HepG2 (cell line): ENCODE data around the gene RAE1. TPM values are rescaled to one million over a fixed set of nuclear protein-coding genes. Genes with fewer than 3 reads are reported as not detected.
"Not testable (repeated sequence)": the region's sequence is repeated elsewhere in the genome, so short reads cannot be mapped to it uniquely, and the experiment has no call there.

ENCODE experiments used
- ATAC-seq: fragments of 200-7000 bp; cut with Tn5 transposase; 3 replicates; pipeline ENCODE4 v1.9.1; 2020; ENCODE audit warnings: mild to moderate bottlenecking, moderate library complexity
- BruUV-seq: library from RNA; stranded (reverse); fragments of 400-500 nt; replicated peaks from 2 replicates; lab custom pipeline; 2021; lab: Mats Ljungman, UMichigan
- CTCF ChIA-PET: fragments of 300-600 bp; formaldehyde crosslinking; extraction: SDS; loops from one replicate; lab custom pipeline; 2021; ENCODE audit warnings: low total read pairs, inconsistent platforms, low intra/inter-chr PET ratio; lab: Yijun Ruan, JAX
- POLR2A ChIA-PET: fragments of 350-600 bp; sonication (Branson Sonifier 250); formaldehyde crosslinking; loops from one replicate; lab custom pipeline; 2020; ENCODE audit warnings: antibody characterized with exemption, inconsistent platforms; lab: Yijun Ruan, JAX
- DNase-seq: peaks from one replicate; pipeline ENCODE4 v3.0.0-alpha.2; 2015; ENCODE audit warnings: low spot score
- FAIRE-seq: peaks from 3 replicates; lab custom pipeline; 2011; peaks lifted over from hg19 to GRCh38; lab: Jason Lieb, UNC
- H2AFZ ChIP-seq: one replicate; pipeline ENCODE4 v1.6.1; 2011; ENCODE audit warnings: low read length, inconsistent platforms
- H3K27ac ChIP-seq: fragments of 300-600 bp; 3 replicates; pipeline ENCODE4 v1.8.0; 2011; ENCODE audit warnings: mixed run types, mild to moderate bottlenecking, mixed read lengths, low read length, inconsistent platforms; ENCODE audit not compliant: insufficient read depth; ENCODE audit errors: extremely low read length
- H3K27me3 ChIP-seq, 2 experiments: fragments of 200-600 bp in 1 of 2; 2 replicates in 1 of 2; 3 replicates in 1 of 2; pipeline versions ENCODE4 v1.6.0 to v1.8.0; 2011; ENCODE audit warnings: low read length in 2 of 2, mild to moderate bottlenecking in 2 of 2, moderate library complexity in 2 of 2, inconsistent platforms in 1 of 2; ENCODE audit not compliant: insufficient read depth in 2 of 2, control insufficient read depth in 1 of 2
- H3K36me3 ChIP-seq, 2 experiments: fragments of 200-600 bp in 1 of 2; replicated peaks in 1 of 2; 2 replicates in 1 of 2; 3 replicates in 1 of 2; pipeline versions ENCODE4 v1.5.1 to v1.8.0; 2011; ENCODE audit warnings: low read length in 2 of 2, inconsistent platforms in 1 of 2; ENCODE audit not compliant: insufficient read depth in 2 of 2, control insufficient read depth in 1 of 2
- H3K4me1 ChIP-seq: 2 replicates; pipeline ENCODE4 v1.5.1; 2012; ENCODE audit warnings: low read length, inconsistent platforms; ENCODE audit not compliant: insufficient read depth
- H3K4me2 ChIP-seq: 2 replicates; pipeline ENCODE4 v1.6.0; 2011; ENCODE audit warnings: low read depth, low read length, inconsistent platforms
- H3K4me3 ChIP-seq, 3 experiments: fragments of 200-600 bp in 1 of 3; sonication (generic), shearing (Covaris generic) in 1 of 3; replicated peaks in 1 of 3; 2 replicates each; pipeline ENCODE4 v1.5.1; 2011 to 2016; ENCODE audit warnings: low read length in 3 of 3, inconsistent platforms in 2 of 3, low read depth in 2 of 3, mild to moderate bottlenecking in 2 of 3, control low read depth in 1 of 3, mixed read lengths in 1 of 3; ENCODE audit not compliant: insufficient read depth in 1 of 3
- H3K79me2 ChIP-seq: one replicate; pipeline ENCODE4 v1.6.1; 2011; ENCODE audit warnings: low read length, inconsistent platforms; ENCODE audit not compliant: insufficient read depth
- H3K9ac ChIP-seq: 2 replicates; pipeline ENCODE4 v1.6.0; 2011; ENCODE audit warnings: mild to moderate bottlenecking, low read depth, low read length, inconsistent platforms; ENCODE audit not compliant: insufficient read depth
- H3K9me3 ChIP-seq: 2 replicates; pipeline ENCODE4 v1.5.1; 2012; ENCODE audit warnings: mild to moderate bottlenecking, low read length
- H4K20me1 ChIP-seq: 2 replicates; pipeline ENCODE4 v1.6.0; 2011; ENCODE audit warnings: inconsistent platforms, mild to moderate bottlenecking, low read length, moderate library complexity; ENCODE audit not compliant: insufficient read depth
- RBFOX2 ChIP-seq: fragments of 200-400 bp; formaldehyde crosslinking; IDR thresholded peaks from 2 replicates; pipeline ENCODE4 v1.6.1; 2017; ENCODE audit warnings: low read depth, mild to moderate bottlenecking, low read length
- ZNF660 ChIP-seq: sonication (generic); formaldehyde crosslinking; IDR thresholded peaks from 2 replicates; pipeline ENCODE4 v1.5.1; 2020; ENCODE audit warnings: mild to moderate bottlenecking, low read depth, missing genetic modification reagents, borderline replicate concordance
- ZNF768 ChIP-seq: sonication (generic); formaldehyde crosslinking; IDR thresholded peaks from 2 replicates; pipeline ENCODE4 v1.4.0; 2020; ENCODE audit warnings: missing genetic modification reagents
- ZNF775 ChIP-seq: sonication (generic); formaldehyde crosslinking; IDR thresholded peaks from 2 replicates; pipeline ENCODE4 v1.4.0; 2020; ENCODE audit warnings: missing genetic modification reagents, mild to moderate bottlenecking, moderate library complexity, borderline replicate concordance
- WGBS: methylation state at CpG from one replicate; pipeline ENCODE4 v1.1.6; 2017; ENCODE audit warnings: low lambda C conversion rate; 5-methylcytosine and 5-hydroxymethylcytosine counted together
- in situ Hi-C: cut with HindIII; loops from 2 replicates; pipeline ENCODE4 v1.10.0; 2017; ENCODE audit warnings: low pct_unique_long_range_greater_than_20kb; ENCODE audit not compliant: extremely low pct_ligation_motif_present
- intact Hi-C: fragments of 100-400 bp; cut with micrococcal nuclease; formaldehyde crosslinking; loops from one replicate; pipeline ENCODE4 v1.10.0; 2022; ENCODE audit not compliant: unreplicated experiment
- polyA plus RNA-seq, 8 experiments: library from polyadenylated mRNA; depleted of rRNA in 3 of 8; stranded (reverse) in 7 of 8; unstranded in 1 of 8; fragments of >200 nt; fragmentation: Illumina TruSeq in 4 of 8; extraction: Trizol in 4 of 8; gene quantifications; 2 replicates each; pipeline versions ENCODE4 v1.2.1 to v1.2.3, GENCODE V29; 2011 to 2016; ENCODE audit warnings: low read depth in 4 of 8, missing spikeins in 1 of 8, mixed read lengths in 1 of 8; ENCODE audit not compliant: insufficient read depth in 1 of 8
- total RNA-seq, 5 experiments: library from RNA; depleted of rRNA; stranded (reverse); fragments of >200 nt; fragmentation: Illumina TruSeq; extraction: Trizol; gene quantifications; 2 replicates each; pipeline ENCODE4 v1.2.3, GENCODE V29; 2016; ENCODE audit warnings: low read depth in 1 of 5
- TF ChIP-seq, protein P1 (sequence below): sonication (generic); formaldehyde crosslinking; conservative IDR thresholded peaks from 2 replicates; pipeline ENCODE4 v1.8.1; 2023; ENCODE audit warnings: missing genetic modification reagents

Gene RAE1
- total and polyA plus RNA-seq, 2 of the 13 experiments (the other 11 are each of a cell fraction or from before 2014, with no cell fraction given): 36.1 to 72.9 TPM

- ATAC-seq (no peak), FAIRE-seq (no peak), DNase-seq (no peak)
- in situ Hi-C loops: no loop called here
- ChIA-PET POLR2A (no interaction called here), CTCF (no interaction called here)
- Histone ChIP-seq H3K9me3 (no peaks in the 10 kb centered on the region), H2AFZ (no peak overlapping the region), H3K27me3 (peaks cover 17 to 78% of the 10 kb centered on the region in 2 experiments), H3K79me2 (no peaks in the 10 kb centered on the region), H3K4me1 (no peaks in the 10 kb centered on the region), H3K4me3 (no peak overlapping the region), H3K36me3 (no peaks in the 10 kb centered on the region), H3K4me2 (no peak overlapping the region), H4K20me1 (no peaks in the 10 kb centered on the region), H3K9ac (no peak overlapping the region), H3K27ac (no peak overlapping the region)
- TF ChIP-seq RBFOX2 (no peak), ZNF660 (CRISPR knock-in tag) (no peak), ZNF768 (CRISPR knock-in tag) (peak; percentile 76), ZNF775 (CRISPR knock-in tag) (no peak)
- TF ChIP-seq, protein P1, sequence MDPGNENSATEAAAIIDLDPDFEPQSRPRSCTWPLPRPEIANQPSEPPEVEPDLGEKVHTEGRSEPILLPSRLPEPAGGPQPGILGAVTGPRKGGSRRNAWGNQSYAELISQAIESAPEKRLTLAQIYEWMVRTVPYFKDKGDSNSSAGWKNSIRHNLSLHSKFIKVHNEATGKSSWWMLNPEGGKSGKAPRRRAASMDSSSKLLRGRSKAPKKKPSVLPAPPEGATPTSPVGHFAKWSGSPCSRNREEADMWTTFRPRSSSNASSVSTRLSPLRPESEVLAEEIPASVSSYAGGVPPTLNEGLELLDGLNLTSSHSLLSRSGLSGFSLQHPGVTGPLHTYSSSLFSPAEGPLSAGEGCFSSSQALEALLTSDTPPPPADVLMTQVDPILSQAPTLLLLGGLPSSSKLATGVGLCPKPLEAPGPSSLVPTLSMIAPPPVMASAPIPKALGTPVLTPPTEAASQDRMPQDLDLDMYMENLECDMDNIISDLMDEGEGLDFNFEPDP (CRISPR knock-in tag): no peak
- intact Hi-C loops: no loop called here
- no TSS peak for BruUV-seq
- 14% methylated on average over 17 of the region's 17 CpGs for WGBS
These were observed 67.0 kb downstream of the RAE1 start for GRCh38 chr20:57417830-57418780.

GRCh38 chr20:57419479-57419878, 68.4 kb downstream of the RAE1 start:
- H2AFZ ChIP-seq, H3K9me3 ChIP-seq, H3K4me3 ChIP-seq, ATAC-seq, POLR2A ChIA-PET, H3K4me2 ChIP-seq, H3K4me1 ChIP-seq, DNase-seq, FAIRE-seq, H3K27ac ChIP-seq, H3K36me3 ChIP-seq, H3K79me2 ChIP-seq, BruUV-seq, H3K9ac ChIP-seq, H4K20me1 ChIP-seq, in situ Hi-C loops, CTCF ChIA-PET, intact Hi-C loops: not testable (repeated sequence)
- H3K27me3 ChIP-seq: peaks cover 19 to 70% of the 10 kb centered on the region in 2 experiments
- 46% methylated on average over 4 of the region's 4 CpGs for WGBS
